ENCODE measurements around the gene SPATA7.
"Not testable (repeated sequence)": the region's sequence is repeated elsewhere in the genome, so short reads cannot be mapped to it uniquely, and the experiment has no call there.

Gene SPATA7

GRCh38 chr14:88363644-88364043 lies 21.8 kb upstream of the SPATA7 start:
- DNase-seq (ENCODE audit: low read depth, low spot score), result no peak
- no peak overlapping the region for H3K4me3 ChIP-seq (ENCODE audit: low read length)
- H3K27me3 ChIP-seq (ENCODE audit: control insufficient read depth, insufficient read depth, low read length), result no peaks in the 10 kb centered on the region
- H3K36me3 ChIP-seq (ENCODE audit: control insufficient read depth, insufficient read depth, low read length), result no peaks in the 10 kb centered on the region
- no CpG with 5 or more reads among the region's 4 CpGs for WGBS (ENCODE audit: insufficient coverage, insufficient read length)
- H3K27ac ChIP-seq (ENCODE audit: low read length), result no peak overlapping the region
- H3K4me1 ChIP-seq (ENCODE audit: control insufficient read depth, insufficient read depth, low read length), result peaks cover 4% of the 10 kb centered on the region; the same call in 1 of the 2 replicates
- H3K9me3 ChIP-seq (ENCODE audit: control insufficient read depth, insufficient read depth, low read length), result no peaks in the 10 kb centered on the region

DNA sequence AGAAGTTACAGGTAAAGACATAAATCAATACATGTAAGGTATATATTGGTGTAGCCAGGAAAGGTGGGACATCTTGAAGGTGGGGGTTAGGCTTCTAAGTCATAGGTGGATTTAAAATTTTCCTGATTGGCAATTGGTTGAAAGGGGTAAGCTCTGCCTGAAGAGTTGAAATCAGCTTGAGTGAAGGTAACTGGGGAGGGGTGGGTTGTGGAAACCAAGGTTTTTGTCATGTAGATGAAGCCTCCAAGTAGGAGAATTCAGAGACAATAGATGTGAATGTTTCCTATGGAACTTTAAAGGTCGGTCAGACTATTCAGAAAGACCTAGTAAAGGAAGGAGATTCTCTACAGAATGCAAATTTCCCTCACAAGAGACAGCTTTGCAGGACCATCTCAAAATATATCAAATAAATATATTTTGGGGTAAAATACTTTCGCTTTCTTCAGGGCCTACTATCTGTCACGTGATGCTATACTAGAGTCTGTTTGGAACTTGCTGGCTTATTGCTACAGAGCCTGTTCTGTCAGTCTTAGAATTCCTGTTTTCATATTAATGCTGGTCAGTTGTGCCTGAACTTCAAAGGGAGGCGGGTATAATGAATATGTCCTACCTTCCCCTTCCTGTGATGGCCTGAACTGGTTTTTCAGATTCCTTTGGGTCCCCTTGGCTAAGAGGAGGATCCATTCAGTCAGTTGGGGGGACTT lies 20.6 kb upstream of the SPATA7 start:
- no peak overlapping the region for H3K27ac ChIP-seq (ENCODE audit: low read length)
- no CpG with 5 or more reads among the region's 4 CpGs for WGBS (ENCODE audit: insufficient coverage, insufficient read length)
- peaks cover 4% of the 10 kb centered on the region; the same call in 1 of the 2 replicates for H3K4me1 ChIP-seq (ENCODE audit: control insufficient read depth, insufficient read depth, low read length)
- H3K4me3 ChIP-seq (ENCODE audit: low read length), result no peak overlapping the region
- H3K27me3 ChIP-seq (ENCODE audit: control insufficient read depth, insufficient read depth, low read length), result no peaks in the 10 kb centered on the region
- H3K9me3 ChIP-seq (ENCODE audit: control insufficient read depth, insufficient read depth, low read length), result no peaks in the 10 kb centered on the region
- DNase-seq (ENCODE audit: low read depth, low spot score), result peak; percentile 68
- no peaks in the 10 kb centered on the region for H3K36me3 ChIP-seq (ENCODE audit: control insufficient read depth, insufficient read depth, low read length)

GRCh38 chr14:88369496-88369895 lies 16.0 kb upstream of the SPATA7 start:
- no CpG with 5 or more reads among the region's 1 CpG for WGBS (ENCODE audit: insufficient coverage, insufficient read length)
- Histone ChIP-seq H3K27me3 (ENCODE audit: control insufficient read depth, insufficient read depth, low read length) (no peaks in the 10 kb centered on the region), H3K36me3 (ENCODE audit: control insufficient read depth, insufficient read depth, low read length) (no peaks in the 10 kb centered on the region), H3K4me3 (ENCODE audit: low read length) (no peak overlapping the region), H3K9me3 (ENCODE audit: control insufficient read depth, insufficient read depth, low read length) (no peaks in the 10 kb centered on the region), H3K4me1 (ENCODE audit: control insufficient read depth, insufficient read depth, low read length) (no peaks in the 10 kb centered on the region), H3K27ac (ENCODE audit: low read length) (no peak overlapping the region)
- DNase-seq (ENCODE audit: low read depth, low spot score), result no peak

- no peaks in the 10 kb centered on the region for H3K36me3 ChIP-seq (ENCODE audit: control insufficient read depth, insufficient read depth, low read length)
- H3K4me3 ChIP-seq (ENCODE audit: low read length), result no peak overlapping the region
- H3K9me3 ChIP-seq (ENCODE audit: control insufficient read depth, insufficient read depth, low read length), result no peaks in the 10 kb centered on the region
- H3K4me1 ChIP-seq (ENCODE audit: control insufficient read depth, insufficient read depth, low read length), result no peaks in the 10 kb centered on the region
- DNase-seq (ENCODE audit: low read depth, low spot score), result no peak
- no peak overlapping the region for H3K27ac ChIP-seq (ENCODE audit: low read length)
- H3K27me3 ChIP-seq (ENCODE audit: control insufficient read depth, insufficient read depth, low read length), result no peaks in the 10 kb centered on the region
- WGBS (ENCODE audit: insufficient coverage, insufficient read length), result no CpG with 5 or more reads among the region's 5 CpGs
Observed at GRCh38 chr14:88379706-88380343, 5.6 kb upstream of the SPATA7 start.

DNA sequence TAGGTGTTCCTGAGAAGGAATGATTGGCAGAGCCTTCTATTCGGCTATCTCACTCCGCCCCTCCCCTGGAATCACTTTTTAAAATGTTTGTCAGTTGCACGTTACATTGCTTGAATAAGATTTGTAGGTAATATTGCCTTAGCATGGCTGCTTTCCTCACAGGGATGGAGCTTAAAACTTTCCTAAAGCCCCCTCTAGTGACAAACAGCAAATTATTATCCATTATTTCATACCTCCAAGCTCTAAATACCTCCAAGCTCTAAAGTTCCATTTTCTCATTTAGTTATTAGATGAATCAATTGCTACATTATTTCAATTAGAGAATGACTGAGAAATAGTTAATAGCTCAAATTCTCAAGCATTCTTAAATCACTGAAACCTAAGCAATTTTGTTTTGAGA lies 5.1 kb upstream of the SPATA7 start:
- no CpG with 5 or more reads among the region's 3 CpGs for WGBS (ENCODE audit: insufficient coverage, insufficient read length)
- DNase-seq (ENCODE audit: low read depth, low spot score), result no peak
- H3K9me3 ChIP-seq (ENCODE audit: control insufficient read depth, insufficient read depth, low read length), result no peaks in the 10 kb centered on the region

GRCh38 chr14:88381634-88382033 lies 3.8 kb upstream of the SPATA7 start:
- H3K4me3 ChIP-seq (ENCODE audit: low read length); DNase-seq (ENCODE audit: low read depth, low spot score); H3K9me3 ChIP-seq (ENCODE audit: control insufficient read depth, insufficient read depth, low read length); H3K4me1 ChIP-seq (ENCODE audit: control insufficient read depth, insufficient read depth, low read length); H3K36me3 ChIP-seq (ENCODE audit: control insufficient read depth, insufficient read depth, low read length); H3K27me3 ChIP-seq (ENCODE audit: control insufficient read depth, insufficient read depth, low read length); H3K27ac ChIP-seq (ENCODE audit: low read length): not testable (repeated sequence)
- WGBS (ENCODE audit: insufficient coverage, insufficient read length), result no CpG with 5 or more reads among the region's 12 CpGs

More for the DNA sequence above, 5.1 kb upstream of the SPATA7 start:
- Histone ChIP-seq H3K27me3 (ENCODE audit: control insufficient read depth, insufficient read depth, low read length) (no peaks in the 10 kb centered on the region), H3K4me3 (ENCODE audit: low read length) (no peak overlapping the region), H3K36me3 (ENCODE audit: control insufficient read depth, insufficient read depth, low read length) (no peaks in the 10 kb centered on the region), H3K4me1 (ENCODE audit: control insufficient read depth, insufficient read depth, low read length) (no peaks in the 10 kb centered on the region), H3K27ac (ENCODE audit: low read length) (no peak overlapping the region)

DNA sequence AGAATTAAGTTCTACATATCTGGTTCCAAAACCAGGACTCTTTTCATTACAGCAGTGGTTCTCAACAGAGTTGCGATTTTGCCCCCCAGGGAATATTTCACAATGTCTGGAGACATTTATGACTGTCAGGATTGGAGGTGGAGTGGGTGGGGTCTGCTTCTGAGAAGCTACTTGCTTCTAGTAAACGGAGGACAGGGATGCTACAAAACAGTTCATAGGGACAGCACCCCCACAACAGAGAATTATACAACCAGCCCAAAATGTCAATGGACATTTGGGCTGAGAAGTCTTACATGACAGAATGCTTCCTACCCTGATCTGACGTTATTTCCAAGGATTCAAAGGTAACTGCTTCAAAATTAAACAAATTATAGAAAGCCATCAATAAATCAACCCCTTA lies 739 bp upstream of the SPATA7 start:
- no peaks in the 10 kb centered on the region for H3K36me3 ChIP-seq (ENCODE audit: control insufficient read depth, insufficient read depth, low read length)
- no peak overlapping the region; the same call in 1 of the 2 replicates for H3K4me3 ChIP-seq (ENCODE audit: low read length)
- no CpG with 5 or more reads among the region's 3 CpGs for WGBS (ENCODE audit: insufficient coverage, insufficient read length)
- no peaks in the 10 kb centered on the region for H3K4me1 ChIP-seq (ENCODE audit: control insufficient read depth, insufficient read depth, low read length)
- H3K27me3 ChIP-seq (ENCODE audit: control insufficient read depth, insufficient read depth, low read length), result no peaks in the 10 kb centered on the region
- DNase-seq (ENCODE audit: low read depth, low spot score), result no peak
- no peaks in the 10 kb centered on the region for H3K9me3 ChIP-seq (ENCODE audit: control insufficient read depth, insufficient read depth, low read length)
- H3K27ac ChIP-seq (ENCODE audit: low read length), result no peak overlapping the region

DNA sequence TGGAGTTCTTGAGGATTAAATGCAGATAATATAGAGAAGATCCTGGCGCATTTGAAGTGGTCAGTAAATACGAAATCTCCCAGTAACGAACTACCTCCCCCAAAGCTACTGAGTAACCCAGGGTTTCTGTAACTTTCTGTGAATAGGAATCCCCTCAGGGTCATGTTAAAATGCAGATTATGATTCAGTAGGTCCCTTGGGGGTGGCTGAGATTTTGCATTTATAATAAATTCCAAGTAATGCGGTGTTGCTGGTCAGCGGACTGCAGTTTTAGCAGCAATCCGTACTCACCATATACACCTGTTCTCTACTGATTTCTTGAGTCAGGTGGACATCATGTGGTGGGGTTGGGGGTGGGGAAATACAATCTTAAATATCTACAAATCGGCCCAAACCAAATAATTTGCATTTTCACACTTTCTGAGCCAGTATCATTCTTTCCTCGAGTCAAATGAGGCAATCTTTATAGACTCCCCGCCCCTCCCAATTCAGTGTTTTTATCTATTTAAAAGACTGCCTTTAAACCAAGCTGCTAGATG lies 868 bp downstream of the SPATA7 start:
- Histone ChIP-seq H3K36me3 (ENCODE audit: control insufficient read depth, insufficient read depth, low read length) (no peaks in the 10 kb centered on the region), H3K27me3 (ENCODE audit: control insufficient read depth, insufficient read depth, low read length) (no peaks in the 10 kb centered on the region), H3K4me3 (ENCODE audit: low read length) (peak overlapping the region; percentile 73; the same call in 1 of the 2 replicates), H3K4me1 (ENCODE audit: control insufficient read depth, insufficient read depth, low read length) (no peaks in the 10 kb centered on the region), H3K27ac (ENCODE audit: low read length) (no peak overlapping the region), H3K9me3 (ENCODE audit: control insufficient read depth, insufficient read depth, low read length) (no peaks in the 10 kb centered on the region)
- no peak for DNase-seq (ENCODE audit: low read depth, low spot score)
- no CpG with 5 or more reads among the region's 9 CpGs for WGBS (ENCODE audit: insufficient coverage, insufficient read length)

DNA sequence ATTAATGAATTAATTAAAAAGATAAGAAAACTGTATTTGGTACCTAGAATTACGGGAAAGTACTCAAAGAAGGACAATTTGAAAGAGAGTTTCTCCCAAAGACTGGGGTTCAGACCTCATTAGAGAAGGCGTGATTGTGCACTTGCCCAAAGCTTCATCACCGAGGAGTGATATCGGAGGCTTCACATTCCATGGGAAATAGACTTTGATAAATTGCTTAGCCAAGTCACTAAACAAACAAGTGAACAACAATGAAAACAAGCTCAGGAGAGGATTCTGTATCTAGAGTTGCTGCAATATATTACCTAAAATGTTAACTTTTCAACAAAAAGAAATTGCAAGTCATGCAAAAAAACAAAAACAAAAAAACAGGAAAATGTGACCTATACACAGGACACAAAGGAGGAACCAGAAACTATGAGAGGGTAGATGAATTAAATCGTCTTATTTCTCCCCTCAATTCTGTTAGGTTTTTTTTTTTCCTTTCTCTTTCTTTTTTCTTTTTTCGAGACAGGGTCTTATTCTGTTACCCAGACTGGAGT lies 3.4 kb downstream of the SPATA7 start:
- Histone ChIP-seq H3K36me3 (ENCODE audit: control insufficient read depth, insufficient read depth, low read length) (no peaks in the 10 kb centered on the region), H3K27me3 (ENCODE audit: control insufficient read depth, insufficient read depth, low read length) (no peaks in the 10 kb centered on the region), H3K9me3 (ENCODE audit: control insufficient read depth, insufficient read depth, low read length) (no peaks in the 10 kb centered on the region), H3K4me3 (ENCODE audit: low read length) (no peak overlapping the region), H3K27ac (ENCODE audit: low read length) (no peak overlapping the region), H3K4me1 (ENCODE audit: control insufficient read depth, insufficient read depth, low read length) (no peaks in the 10 kb centered on the region)
- no peak for DNase-seq (ENCODE audit: low read depth, low spot score)
- no CpG with 5 or more reads among the region's 6 CpGs for WGBS (ENCODE audit: insufficient coverage, insufficient read length)

DNA sequence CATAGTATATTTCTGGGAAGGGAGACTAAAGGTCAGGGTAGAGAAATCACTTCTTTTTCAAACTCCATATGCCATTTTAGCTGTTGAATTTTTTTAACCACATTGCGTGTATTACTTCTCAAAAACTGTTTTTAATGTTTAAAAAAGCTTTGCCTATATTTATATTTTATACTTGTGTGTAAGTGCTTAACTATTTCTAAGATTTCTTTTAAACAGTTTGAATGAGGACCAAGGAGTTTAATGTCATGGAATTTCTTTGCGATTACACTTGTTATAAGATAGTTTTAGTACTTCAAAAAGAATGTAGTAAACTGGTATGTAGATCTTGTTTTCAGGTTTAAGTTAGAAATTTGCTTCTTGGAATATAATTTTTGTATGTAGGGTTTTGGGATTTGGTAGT lies 7.2 kb downstream of the SPATA7 start:
- H3K27me3 ChIP-seq (ENCODE audit: control insufficient read depth, insufficient read depth, low read length), result no peaks in the 10 kb centered on the region
- no CpG with 5 or more reads among the region's 2 CpGs for WGBS (ENCODE audit: insufficient coverage, insufficient read length)
- no peaks in the 10 kb centered on the region for H3K9me3 ChIP-seq (ENCODE audit: control insufficient read depth, insufficient read depth, low read length)
- no peak for DNase-seq (ENCODE audit: low read depth, low spot score)
- H3K27ac ChIP-seq (ENCODE audit: low read length), result no peak overlapping the region
- no peak overlapping the region for H3K4me3 ChIP-seq (ENCODE audit: low read length)
- no peaks in the 10 kb centered on the region for H3K4me1 ChIP-seq (ENCODE audit: control insufficient read depth, insufficient read depth, low read length)
- H3K36me3 ChIP-seq (ENCODE audit: control insufficient read depth, insufficient read depth, low read length), result no peaks in the 10 kb centered on the region
